Activated effector memory CD4-positive, alpha-beta T cell treated with Interleukin-2 at 50 U/mL for 16 hours (primary cell): ENCODE data around the gene PIK3R1.
"Not testable (repeated sequence)": the region's sequence is repeated elsewhere in the genome, so short reads cannot be mapped to it uniquely, and the experiment has no call there.

Experiments used
- DNase-seq: peaks from one replicate; pipeline ENCODE4 v3.0.0-alpha.2; 2020

PIK3R1 gene

GRCh38 chr5:68227532-68228160 lies 12.1 kb downstream of the PIK3R1 start:
- no peak for DNase-seq

GRCh38 chr5:68229416-68229815 lies 13.9 kb downstream of the PIK3R1 start:
- DNase-seq = no peak

GRCh38 chr5:68230285-68230684 lies 14.7 kb downstream of the PIK3R1 start:
- DNase-seq = no peak

- no peak for DNase-seq
Measured at GRCh38 chr5:68231414-68232076, 16.0 kb downstream of the PIK3R1 start.

- DNase-seq = no peak
Measured at GRCh38 chr5:68232277-68232676, 16.7 kb downstream of the PIK3R1 start.

- no peak for DNase-seq
Measured at GRCh38 chr5:68233075-68233474, 17.5 kb downstream of the PIK3R1 start.

GRCh38 chr5:68235229-68235628 lies 19.7 kb downstream of the PIK3R1 start:
- not testable (repeated sequence) for DNase-seq

GRCh38 chr5:68237715-68238114 lies 22.2 kb downstream of the PIK3R1 start:
- DNase-seq = no peak

GRCh38 chr5:68239487-68239886 lies 23.9 kb downstream of the PIK3R1 start:
- peak; percentile 56 for DNase-seq

GRCh38 chr5:68240202-68240601 lies 24.6 kb downstream of the PIK3R1 start:
- no peak for DNase-seq

- DNase-seq = no peak
Measured at GRCh38 chr5:68240771-68241170, 25.2 kb downstream of the PIK3R1 start.

GRCh38 chr5:68242743-68243142 lies 27.2 kb downstream of the PIK3R1 start:
- no peak for DNase-seq

- DNase-seq = no peak
Measured at GRCh38 chr5:68243251-68243650, 27.7 kb downstream of the PIK3R1 start.

GRCh38 chr5:68243681-68244080 lies 28.1 kb downstream of the PIK3R1 start:
- no peak for DNase-seq

GRCh38 chr5:68245319-68245718 lies 29.8 kb downstream of the PIK3R1 start:
- DNase-seq = no peak

GRCh38 chr5:68246802-68247201 lies 31.2 kb downstream of the PIK3R1 start:
- DNase-seq = no peak

- no peak for DNase-seq
Measured at GRCh38 chr5:68247627-68248026, 32.1 kb downstream of the PIK3R1 start.

GRCh38 chr5:68248896-68249295 lies 33.3 kb downstream of the PIK3R1 start:
- DNase-seq = no peak

- DNase-seq = no peak
Measured at GRCh38 chr5:68249520-68249919, 34.0 kb downstream of the PIK3R1 start.

- no peak for DNase-seq
Measured at GRCh38 chr5:68250661-68251298, 35.2 kb downstream of the PIK3R1 start.

GRCh38 chr5:68251386-68251785 lies 35.8 kb downstream of the PIK3R1 start:
- no peak for DNase-seq

- no peak for DNase-seq
Measured at GRCh38 chr5:68251804-68252522, 36.4 kb downstream of the PIK3R1 start.
